IPS-NIHi7 (cell line): ENCODE results near the gene CDK13.
"Not testable (repeated sequence)": the region's sequence is repeated elsewhere in the genome, so short reads cannot be mapped to it uniquely, and the experiment has no call there.

Experiments used
- DNase-seq: peaks from one replicate; pipeline ENCODE4 v3.0.0; 2012; ENCODE audit warnings: mixed read lengths; ENCODE audit errors: extremely low spot score

CDK13 gene

DNA sequence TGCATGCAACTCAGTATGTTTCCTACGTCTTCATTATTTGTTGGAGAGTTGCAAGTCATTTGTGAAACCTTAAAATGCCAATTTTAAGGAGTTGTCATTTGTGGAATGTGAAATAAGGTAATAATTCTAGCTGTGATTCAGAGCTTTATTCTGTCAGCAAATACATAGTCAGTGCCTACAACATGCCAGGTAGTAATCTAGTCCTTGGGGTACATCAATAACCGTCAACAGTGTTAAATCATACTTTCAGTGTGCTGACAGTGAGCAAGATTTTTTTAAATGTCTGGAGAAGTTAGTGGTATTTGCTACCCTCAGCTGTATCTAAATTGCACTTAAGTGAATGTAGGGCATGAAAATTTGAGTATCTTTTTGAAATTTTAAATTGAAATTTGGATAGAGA lies 147.7 kb downstream of the CDK13 start:
- no peak for DNase-seq

- DNase-seq = no peak
Measured at GRCh38 chr7:40098810-40099209, 148.8 kb downstream of the CDK13 start.

DNA sequence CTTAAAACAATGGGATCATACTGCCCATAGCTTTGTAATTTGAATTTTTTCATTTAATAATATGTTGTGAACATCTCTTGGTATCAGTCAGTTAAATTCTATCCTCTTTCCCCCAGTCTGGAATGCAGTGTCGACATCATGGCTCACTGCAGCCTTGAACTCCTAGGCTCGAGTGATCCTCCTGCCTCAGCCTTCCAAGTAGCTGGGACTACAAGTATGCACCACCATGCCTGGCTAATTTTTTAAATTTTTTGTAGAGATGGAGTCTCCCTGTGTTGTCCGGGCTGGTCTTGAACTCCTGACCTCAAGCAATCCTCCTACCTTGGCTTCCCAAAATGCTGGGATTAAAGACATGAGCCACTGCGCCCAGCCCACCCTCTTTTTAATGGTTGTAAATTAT lies 149.8 kb downstream of the CDK13 start:
- DNase-seq = no peak

DNA sequence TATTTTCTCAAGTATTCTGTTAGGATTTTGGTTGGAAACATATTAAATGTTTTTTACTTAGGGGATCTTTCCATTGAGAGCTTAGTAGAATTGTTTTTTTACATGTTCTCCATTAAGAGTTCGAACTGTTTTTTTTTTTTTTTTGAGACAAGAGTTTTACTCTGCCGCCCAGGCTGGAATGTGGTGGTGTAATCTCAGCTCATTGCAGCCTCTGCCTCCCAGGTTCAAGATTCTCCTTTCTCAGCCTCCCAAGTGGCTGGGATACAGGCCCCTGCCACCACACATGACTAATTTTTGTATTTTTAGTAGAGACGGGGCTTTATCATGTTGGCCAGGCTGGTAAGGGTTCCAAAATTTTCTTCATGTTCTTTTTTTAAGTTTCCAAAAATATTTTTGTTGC lies 151.1 kb downstream of the CDK13 start:
- DNase-seq = no peak

- no peak for DNase-seq
Measured at GRCh38 chr7:40102897-40103296, 152.8 kb downstream of the CDK13 start.

DNA sequence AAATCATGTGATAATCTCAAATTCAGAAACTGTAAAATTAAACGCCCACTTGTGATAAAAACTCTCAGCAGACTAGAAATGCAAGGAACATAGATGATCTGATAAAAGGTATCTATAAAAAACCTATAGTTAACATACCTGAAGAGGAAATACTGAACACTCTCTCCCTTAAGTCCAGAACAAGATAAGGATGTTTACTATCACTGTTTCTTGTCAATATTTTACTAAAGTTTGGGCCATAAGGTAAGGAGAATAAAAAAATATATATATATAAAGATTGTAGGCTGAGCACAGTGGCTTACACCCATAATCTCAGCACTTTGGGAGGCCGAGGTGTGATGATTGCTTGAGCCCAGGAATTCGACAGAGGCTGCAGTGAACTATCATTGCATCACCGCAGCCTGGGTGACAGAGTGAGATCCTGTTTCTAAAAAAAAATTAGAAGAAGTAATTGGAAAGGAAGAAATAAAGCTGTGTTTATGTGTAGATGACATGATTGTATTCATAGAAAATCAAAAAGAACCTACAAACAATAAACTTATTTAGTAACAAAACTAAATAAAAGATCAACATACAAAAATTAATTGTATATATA lies 155.9 kb downstream of the CDK13 start:
- DNase-seq = no peak

- DNase-seq = no peak
Measured at GRCh38 chr7:40115936-40116335, 165.9 kb downstream of the CDK13 start.

- not testable (repeated sequence) for DNase-seq
Measured at GRCh38 chr7:40117199-40117598, 167.1 kb downstream of the CDK13 start.

- not testable (repeated sequence) for DNase-seq
Measured at GRCh38 chr7:40118201-40118600, 168.1 kb downstream of the CDK13 start.

DNA sequence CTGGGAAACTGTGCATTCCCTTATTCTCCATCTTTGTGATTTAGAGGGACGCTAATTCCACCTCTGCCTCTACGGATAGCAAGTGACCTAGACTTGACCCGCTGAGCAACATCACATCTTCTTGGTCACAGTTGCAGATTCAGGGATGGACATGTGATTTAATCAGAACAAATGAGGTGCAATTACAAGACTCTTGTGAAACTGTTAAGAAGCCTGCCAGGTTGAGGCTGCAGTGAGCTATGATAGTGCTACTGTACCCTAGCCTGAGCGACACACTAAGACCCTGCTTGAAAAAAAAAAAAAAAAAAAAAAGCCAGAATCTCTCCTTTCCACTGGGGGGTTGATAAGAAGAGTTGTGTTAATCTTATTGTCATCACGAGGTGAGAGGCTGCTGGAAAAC lies 170.0 kb downstream of the CDK13 start:
- DNase-seq = peak; percentile 28

- DNase-seq = not testable (repeated sequence)
Measured at GRCh38 chr7:40122100-40122939, 172.3 kb downstream of the CDK13 start.

- DNase-seq = no peak
Measured at GRCh38 chr7:40122940-40123254, 172.8 kb downstream of the CDK13 start.

DNA sequence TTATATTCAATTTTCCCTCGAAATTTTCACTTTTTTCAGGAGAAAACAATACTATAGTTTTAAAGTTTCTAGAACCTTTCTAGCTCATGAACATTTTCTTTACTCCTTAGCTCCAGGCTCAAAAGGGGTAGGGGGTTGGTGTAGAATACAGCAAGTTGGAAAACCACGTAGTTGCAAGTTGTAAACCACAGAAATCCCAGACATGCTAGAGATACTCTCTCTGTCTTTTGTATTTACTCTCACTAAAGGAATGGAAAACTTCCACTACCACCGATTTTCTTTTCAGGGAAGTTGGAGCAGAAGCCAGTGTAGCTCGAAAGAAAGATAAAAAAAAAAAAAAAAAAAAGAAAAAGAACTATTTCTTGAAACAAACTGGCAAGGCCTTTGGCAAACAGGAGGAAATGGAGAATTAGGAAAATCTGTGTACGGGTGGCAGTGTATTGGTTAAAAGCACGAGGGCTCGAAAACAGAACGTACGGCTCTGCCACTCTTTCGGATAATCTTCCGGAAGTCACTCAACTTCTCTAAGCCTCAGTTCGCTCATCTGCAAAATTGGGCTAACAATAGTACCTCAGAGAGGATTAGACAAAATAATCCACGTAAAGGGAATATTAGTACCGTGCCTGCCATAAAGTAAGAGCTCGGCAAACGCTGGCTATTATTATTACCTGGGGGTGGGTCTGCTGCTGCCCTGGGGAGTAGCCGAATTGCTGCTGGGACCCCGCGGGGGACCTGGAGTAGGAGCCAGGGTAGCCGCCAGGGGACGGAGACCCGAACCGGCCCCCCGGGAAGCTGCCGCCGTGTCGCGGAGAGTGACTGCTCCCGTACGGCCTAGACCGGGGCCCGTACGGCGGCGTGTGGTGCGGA lies 183.7 kb downstream of the CDK13 start:
- DNase-seq = peak; percentile 74

DNA sequence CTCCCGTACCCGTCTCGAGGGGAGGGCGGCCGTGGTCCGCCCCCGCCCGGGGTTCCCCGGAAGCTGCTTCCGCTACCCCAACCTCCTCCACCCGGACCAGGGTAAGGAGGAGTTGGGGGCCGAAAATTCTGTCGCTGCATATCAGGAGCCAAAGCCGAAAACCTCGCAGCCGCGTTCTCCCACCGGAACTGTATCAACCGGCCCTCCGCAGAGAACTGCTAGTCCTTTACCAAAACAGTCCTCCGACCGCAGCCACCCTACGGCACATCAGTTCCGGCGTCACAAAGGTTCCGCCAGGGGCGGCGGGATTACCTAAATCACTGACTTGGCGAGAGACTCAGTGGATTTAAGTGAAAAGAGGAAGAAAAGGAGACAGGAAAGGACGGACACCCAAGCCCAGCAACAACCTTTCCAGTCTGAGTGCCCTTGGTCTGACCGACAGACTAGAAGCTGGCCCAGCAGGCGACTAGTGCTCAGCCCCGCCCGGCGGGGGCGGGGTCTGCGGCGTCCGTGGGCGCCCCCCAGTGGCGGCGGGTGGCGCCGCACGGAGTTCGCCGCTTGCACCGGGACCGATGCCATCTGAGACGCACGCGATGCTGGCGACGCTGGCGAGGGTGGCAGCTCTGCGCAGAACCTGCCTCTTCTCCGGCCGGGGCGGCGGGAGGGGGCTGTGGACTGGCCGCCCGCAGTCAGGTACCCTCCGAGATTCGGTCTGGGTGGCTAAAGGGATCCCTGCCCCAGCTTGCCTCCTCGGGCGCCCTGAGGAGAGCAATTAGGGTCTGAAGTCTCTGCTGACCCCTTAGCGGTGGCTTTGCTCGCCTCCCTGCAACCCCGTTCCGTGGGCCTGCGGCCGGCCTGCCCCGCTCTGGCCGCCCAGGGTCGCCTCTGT lies 184.6 kb downstream of the CDK13 start, which contains the start of the genes MPLKIP and SUGCT:
TSS of gene MPLKIP (minus strand) at position 195 of the 889 bp plus-strand sequence. CDS start at position 140, 55 bp downstream.
TSS of gene SUGCT (plus strand) at position 578 of the 889 bp plus-strand sequence.
- peak; percentile 94 for DNase-seq

- no peak for DNase-seq
Measured at GRCh38 chr7:40135317-40135610, 185.2 kb downstream of the CDK13 start.

GRCh38 chr7:40137563-40137962 lies 187.5 kb downstream of the CDK13 start:
- DNase-seq = no peak

DNA sequence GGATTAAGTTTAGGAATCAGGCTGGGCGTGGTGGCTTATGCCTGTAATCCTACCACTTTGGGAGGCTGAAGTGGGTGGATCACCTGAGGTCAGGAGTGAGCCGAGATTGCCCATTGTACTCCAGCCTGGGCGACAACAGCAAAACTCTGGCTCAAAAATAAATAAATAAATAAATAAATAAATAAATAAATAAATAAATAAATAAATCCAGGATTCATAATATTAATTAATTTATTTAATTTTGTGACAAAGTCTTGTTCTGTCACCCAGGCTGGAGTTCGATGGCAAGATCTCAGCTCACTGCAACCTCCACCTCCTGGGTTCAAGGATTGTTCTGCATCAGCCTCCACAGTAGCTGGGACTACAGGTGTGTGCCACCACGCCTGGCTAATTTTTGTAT lies 188.9 kb downstream of the CDK13 start:
- DNase-seq = no peak

- DNase-seq = not testable (repeated sequence)
Measured at GRCh38 chr7:40139891-40140290, 189.8 kb downstream of the CDK13 start.

GRCh38 chr7:40141916-40142315 lies 191.9 kb downstream of the CDK13 start:
- DNase-seq = not testable (repeated sequence)

DNA sequence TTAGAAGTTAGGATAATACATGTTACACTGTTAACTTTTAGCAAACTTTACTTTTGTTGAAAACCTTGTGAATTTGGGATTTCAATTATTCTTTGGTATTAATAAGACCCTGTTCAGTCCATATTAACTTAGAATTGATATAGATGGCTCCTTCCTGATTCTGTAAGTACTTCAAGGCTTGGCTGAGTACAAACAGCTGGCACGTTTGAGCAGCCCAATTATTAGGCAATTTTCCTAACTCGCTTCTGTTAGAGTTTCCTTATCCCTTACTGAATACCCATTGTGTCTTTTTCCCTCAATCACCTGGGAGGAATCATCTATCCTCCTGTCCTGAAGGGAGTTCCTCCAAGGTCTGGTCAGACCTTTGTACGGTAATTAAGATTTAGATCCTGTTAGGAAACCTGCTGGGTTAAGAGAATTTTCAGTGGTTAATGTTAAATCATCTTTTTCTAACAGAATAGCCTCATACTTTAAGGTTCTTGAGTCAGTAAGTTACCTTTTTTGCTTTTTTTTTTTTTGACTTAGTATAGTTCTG lies 195.6 kb downstream of the CDK13 start:
- not testable (repeated sequence) for DNase-seq
